OCI-LY1 (cell line): ENCODE measurements around the gene ZDHHC1.

Experiments used
- H2AFZ ChIP-seq: fragments of 200-600 bp; sonication (generic), shearing (Covaris generic); 2 replicates; pipeline ENCODE4 v1.6.0; 2014; ENCODE audit warnings: antibody characterized with exemption, mild to moderate bottlenecking, low read length
- H3F3A ChIP-seq: fragments of 200-600 bp; sonication (generic), shearing (Covaris generic); 2 replicates; pipeline ENCODE4 v1.6.0; 2014; ENCODE audit warnings: mild to moderate bottlenecking, antibody characterized with exemption, low read length, moderate library complexity; ENCODE audit not compliant: insufficient read depth
- H3K27ac ChIP-seq: fragments of 200-600 bp; sonication (generic); 2 replicates; pipeline ENCODE4 v1.5.1; 2014; ENCODE audit warnings: low read length, mixed run types, mild to moderate bottlenecking, low read depth; ENCODE audit not compliant: poor library complexity, severe bottlenecking
- H3K27me3 ChIP-seq: fragments of 200-600 bp; sonication (generic); 2 replicates; pipeline ENCODE4 v1.6.0; 2014; ENCODE audit warnings: antibody characterized with exemption, mild to moderate bottlenecking, low read length, moderate library complexity; ENCODE audit not compliant: insufficient read depth
- H3K36me3 ChIP-seq: fragments of 200-600 bp; sonication (generic); 2 replicates; pipeline ENCODE4 v1.6.1; 2014; ENCODE audit warnings: mild to moderate bottlenecking, antibody characterized with exemption, low read length, moderate library complexity, mixed read lengths; ENCODE audit not compliant: insufficient read depth
- H3K4me1 ChIP-seq: fragments of 200-600 bp; sonication (generic); 2 replicates; pipeline ENCODE4 v1.5.1; 2014; ENCODE audit warnings: mild to moderate bottlenecking, low read length, moderate library complexity; ENCODE audit not compliant: insufficient read depth, severe bottlenecking
- H3K4me2 ChIP-seq: fragments of 200-600 bp; sonication (generic), shearing (Covaris generic); 2 replicates; pipeline ENCODE4 v1.6.1; 2014; ENCODE audit warnings: low read length
- H3K4me3 ChIP-seq: fragments of 200-600 bp; sonication (generic); 2 replicates; pipeline ENCODE4 v1.5.1; 2014; ENCODE audit warnings: low read length, low read depth, mild to moderate bottlenecking, mixed read lengths; ENCODE audit not compliant: poor library complexity, severe bottlenecking
- H3K79me2 ChIP-seq: fragments of 200-600 bp; shearing (Covaris generic); 2 replicates; pipeline ENCODE4 v1.6.1; 2016; ENCODE audit warnings: mixed run types, low read length, mixed read lengths; ENCODE audit not compliant: insufficient read depth
- H3K9ac ChIP-seq: fragments of 200-600 bp; sonication (generic), shearing (Covaris generic); 2 replicates; pipeline ENCODE4 v1.6.1; 2014; ENCODE audit warnings: mild to moderate bottlenecking, low read length, mixed read lengths
- H3K9me2 ChIP-seq: fragments of 200-600 bp; sonication (generic), shearing (Covaris generic); 2 replicates; pipeline ENCODE4 v1.6.1; 2014; ENCODE audit warnings: low read depth, mild to moderate bottlenecking, low read length, mixed read lengths
- H3K9me3 ChIP-seq: fragments of 200-600 bp; shearing (Covaris generic); 2 replicates; pipeline ENCODE4 v1.6.1; 2014; ENCODE audit warnings: low read length, mixed read lengths
- H4K20me1 ChIP-seq: fragments of 200-600 bp; sonication (generic), shearing (Covaris generic); 2 replicates; pipeline ENCODE4 v1.6.0; 2016; ENCODE audit warnings: mild to moderate bottlenecking, low read length; ENCODE audit not compliant: insufficient read depth
- CTCF ChIP-seq: fragments of 200-600 bp; sonication (generic), shearing (Covaris generic); IDR thresholded peaks from 2 replicates; pipeline ENCODE4 v1.5.1; 2017; ENCODE audit warnings: mild to moderate bottlenecking, antibody characterized with exemption, low read length, moderate library complexity, mixed read lengths
- EZH2 ChIP-seq: fragments of 200-600 bp; sonication (generic), shearing (Covaris generic); IDR thresholded peaks from 2 replicates; pipeline ENCODE4 v1.8.0; 2017; ENCODE audit warnings: borderline replicate concordance, mixed run types, mild to moderate bottlenecking, antibody characterized with exemption, low read length, moderate library complexity, mixed read lengths

The ZDHHC1 gene

GRCh38 chr16:67386861-67387455 is 29.3 kb downstream of the ZDHHC1 start:
- H2AFZ ChIP-seq, result no peak overlapping the region
- H3K9me2 ChIP-seq, result no peaks in the 10 kb centered on the region
- H3K27ac ChIP-seq, result no peak overlapping the region
- H3K36me3 ChIP-seq, result no peaks in the 10 kb centered on the region
- H3K4me1 ChIP-seq, result no peaks in the 10 kb centered on the region
- H3K9ac ChIP-seq, result no peak overlapping the region
- H4K20me1 ChIP-seq, result no peaks in the 10 kb centered on the region
- H3F3A ChIP-seq, result no peaks in the 10 kb centered on the region
- TF ChIP-seq CTCF, result no peak
- no peak overlapping the region for H3K4me3 ChIP-seq
- H3K27me3 ChIP-seq, result no peaks in the 10 kb centered on the region
- H3K79me2 ChIP-seq, result no peaks in the 10 kb centered on the region
- H3K9me3 ChIP-seq, result no peaks in the 10 kb centered on the region
- H3K4me2 ChIP-seq, result no peak overlapping the region

GRCh38 chr16:67384778-67385510 is 31.3 kb downstream of the ZDHHC1 start:
- H3K9me3 ChIP-seq, result no peaks in the 10 kb centered on the region
- H4K20me1 ChIP-seq, result no peaks in the 10 kb centered on the region
- TF ChIP-seq EZH2 (no peak), CTCF (no peak)
- H2AFZ ChIP-seq, result no peak overlapping the region
- no peak overlapping the region for H3K9ac ChIP-seq
- no peaks in the 10 kb centered on the region for H3K9me2 ChIP-seq
- H3K36me3 ChIP-seq, result no peaks in the 10 kb centered on the region
- no peak overlapping the region for H3K4me2 ChIP-seq
- no peak overlapping the region for H3K27ac ChIP-seq
- no peaks in the 10 kb centered on the region for H3K4me1 ChIP-seq
- no peak overlapping the region for H3K4me3 ChIP-seq
- H3K79me2 ChIP-seq, result no peaks in the 10 kb centered on the region
- H3F3A ChIP-seq, result no peaks in the 10 kb centered on the region
- H3K27me3 ChIP-seq, result no peaks in the 10 kb centered on the region

GRCh38 chr16:67383284-67383683 is 33.0 kb downstream of the ZDHHC1 start:
- H3K4me1 ChIP-seq, result no peaks in the 10 kb centered on the region
- H3K79me2 ChIP-seq, result no peaks in the 10 kb centered on the region
- H3K9ac ChIP-seq, result no peak overlapping the region
- H4K20me1 ChIP-seq, result no peaks in the 10 kb centered on the region
- H2AFZ ChIP-seq, result no peak overlapping the region
- no peaks in the 10 kb centered on the region for H3K9me3 ChIP-seq
- TF ChIP-seq EZH2, result no peak
- no peak for TF ChIP-seq CTCF
- H3K27ac ChIP-seq, result no peak overlapping the region
- H3K27me3 ChIP-seq, result no peaks in the 10 kb centered on the region
- no peak overlapping the region for H3K4me3 ChIP-seq
- no peaks in the 10 kb centered on the region for H3K36me3 ChIP-seq
- no peak overlapping the region for H3K4me2 ChIP-seq
- H3F3A ChIP-seq, result no peaks in the 10 kb centered on the region
- H3K9me2 ChIP-seq, result no peaks in the 10 kb centered on the region
